ENCODE measurements around the gene UBA1. TPM values are rescaled to one million over a fixed set of nuclear protein-coding genes. Genes with fewer than 3 reads are reported as not detected.

UBA1 gene
- total RNA-seq, 1 experiment from 2014 or later: 234 TPM

- Mint-ChIP-seq H3K27ac (ENCODE audit: unreplicated experiment) (peak overlapping the region; percentile 83), H3K9me3 (ENCODE audit: low read depth, unreplicated experiment) (peaks cover 4% of the 10 kb centered on the region), H3K4me3 (ENCODE audit: low read depth, unreplicated experiment) (peak overlapping the region; percentile 31), H3K4me1 (ENCODE audit: low read depth, unreplicated experiment) (peaks cover 12% of the 10 kb centered on the region), H3K27me3 (ENCODE audit: unreplicated experiment) (no peaks in the 10 kb centered on the region), H3K36me3 (ENCODE audit: insufficient read depth, unreplicated experiment) (peaks cover 61% of the 10 kb centered on the region)
- DNase-seq: no peak
- intact Hi-C loops (cut with micrococcal nuclease; ENCODE audit: unreplicated experiment): loop anchor here (5.0 kb wide), 1 partner anchor 67 kb away; no protein-coding TSS in a partner anchor
- TF ChIP-seq CTCF (IDR thresholded peaks at IDR 0.05; ENCODE audit: unreplicated experiment): no peak
- CTCF ChIA-PET: no interaction called here
- no TSS peak for BruUV-seq (replicated peaks)
These were observed 36.7 kb downstream of the UBA1 start for GRCh38 chrX:47230136-47230868.

- Mint-ChIP-seq H3K27me3 (ENCODE audit: unreplicated experiment) (no peaks in the 10 kb centered on the region), H3K9me3 (ENCODE audit: low read depth, unreplicated experiment) (peaks cover 4% of the 10 kb centered on the region), H3K4me1 (ENCODE audit: low read depth, unreplicated experiment) (peaks cover 18% of the 10 kb centered on the region), H3K4me3 (ENCODE audit: low read depth, unreplicated experiment) (no peak overlapping the region), H3K27ac (ENCODE audit: unreplicated experiment) (peak overlapping the region; percentile 98), H3K36me3 (ENCODE audit: insufficient read depth, unreplicated experiment) (peaks cover 68% of the 10 kb centered on the region)
- DNase-seq: no peak
- BruUV-seq (replicated peaks): no TSS peak
- CTCF ChIA-PET: no interaction called here
- no peak for TF ChIP-seq CTCF (IDR thresholded peaks at IDR 0.05; ENCODE audit: unreplicated experiment)
- intact Hi-C loops (cut with micrococcal nuclease; ENCODE audit: unreplicated experiment): loop anchor here (5.0 kb wide), 1 partner anchor 66 kb away; no protein-coding TSS in a partner anchor
These were observed 37.5 kb downstream of the UBA1 start for GRCh38 chrX:47231167-47231566.

GRCh38 chrX:47232197-47232802 lies 38.7 kb downstream of the UBA1 start:
- no peak for DNase-seq
- Mint-ChIP-seq H3K4me3 (ENCODE audit: low read depth, unreplicated experiment) (peak overlapping the region; percentile 89), H3K36me3 (ENCODE audit: insufficient read depth, unreplicated experiment) (peaks cover 60% of the 10 kb centered on the region), H3K4me1 (ENCODE audit: low read depth, unreplicated experiment) (peaks cover 18% of the 10 kb centered on the region), H3K27ac (ENCODE audit: unreplicated experiment) (peak overlapping the region; percentile 98), H3K27me3 (ENCODE audit: unreplicated experiment) (no peaks in the 10 kb centered on the region), H3K9me3 (ENCODE audit: low read depth, unreplicated experiment) (peaks cover 4% of the 10 kb centered on the region)
- CTCF ChIA-PET: interaction anchor here (1.7 kb wide), 1 partner anchor 65 kb away, joined by 5 read pairs; no protein-coding TSS in a partner anchor
- no peak for TF ChIP-seq CTCF (IDR thresholded peaks at IDR 0.05; ENCODE audit: unreplicated experiment)
- intact Hi-C loops (cut with micrococcal nuclease; ENCODE audit: unreplicated experiment): loop anchor here (5.0 kb wide), 1 partner anchor 65 kb away; no protein-coding TSS in a partner anchor
- no TSS peak for BruUV-seq (replicated peaks)

- intact Hi-C loops (cut with micrococcal nuclease; ENCODE audit: unreplicated experiment): loop anchor here (5.0 kb wide), 1 partner anchor 64 kb away; no protein-coding TSS in a partner anchor
These were observed 39.2 kb downstream of the UBA1 start, which contains the start of gene USP11 for GRCh38 chrX:47232803-47233332. Gene USP11 (plus strand): TSS chrX:47233009. CDS start chrX:47233044, 35 bp downstream.

More at GRCh38 chrX:47232803-47233332, 39.2 kb downstream of the UBA1 start, which contains the start of gene USP11:
- TSS peak; percentile 83 for BruUV-seq (replicated peaks)
- peak within 1 kb of the TSS; percentile 98 for H3K27ac Mint-ChIP-seq (ENCODE audit: unreplicated experiment)
- TF ChIP-seq CTCF (IDR thresholded peaks at IDR 0.05; ENCODE audit: unreplicated experiment): no peak
- H3K36me3 Mint-ChIP-seq (ENCODE audit: insufficient read depth, unreplicated experiment): peaks cover 60% of the 10 kb centered on the region
- no peaks in the 10 kb centered on the region for H3K27me3 Mint-ChIP-seq (ENCODE audit: unreplicated experiment)
- peaks cover 4% of the 10 kb centered on the region for H3K9me3 Mint-ChIP-seq (ENCODE audit: low read depth, unreplicated experiment)
- H3K4me1 Mint-ChIP-seq (ENCODE audit: low read depth, unreplicated experiment): peaks cover 18% of the 10 kb centered on the region
- CTCF ChIA-PET: interaction anchor here (1.2 to 1.7 kb wide), 3 partner anchors 15 to 79 kb away, joined by 3 to 8 read pairs (median 5); no protein-coding TSS in a partner anchor
- H3K4me3 Mint-ChIP-seq (ENCODE audit: low read depth, unreplicated experiment): peak within 1 kb of the TSS; percentile 89
- peak; percentile 41 for DNase-seq
